ENCODE data around the gene DIO3. TPM values are rescaled to one million over a fixed set of nuclear protein-coding genes. Genes with fewer than 3 reads are reported as not detected.
"Not testable (repeated sequence)": the region's sequence is repeated elsewhere in the genome, so short reads cannot be mapped to it uniquely, and the experiment has no call there.

The DIO3 gene
- total RNA-seq, 5 donors from 2014 or later (not counting 1 experiment from before 2014, with no cell fraction given), result not detected

- Mint-ChIP-seq H3K36me3 (no peaks in the 10 kb centered on the region), H3K27ac (no peak overlapping the region), H3K27me3 (peaks cover 55 to 60% of the 10 kb centered on the region in 2 donors), H3K4me3 (no peak overlapping the region), H3K9me3 (no peaks in the 10 kb centered on the region), H3K4me1 (peaks cover 11 to 17% (median 15%) of the 10 kb centered on the region in 3 donors)
- Histone ChIP-seq H3K27me3 (replicated peaks in 1 of 2; ENCODE audit: control insufficient read depth in 2 of 2, extremely low read depth in 1 of 2, insufficient read depth in 2 of 2, low read length in 1 of 2) (peaks cover 19 to 55% of the 10 kb centered on the region in 2 experiments), H3K4me1 (ENCODE audit: control insufficient read depth in 1 of 2, extremely low read depth in 1 of 2, insufficient read depth in 2 of 2, low read length in 2 of 2) (no peaks in the 10 kb centered on the region), H3K27ac (ENCODE audit: low read length) (no peak overlapping the region), H3K4me3 (ENCODE audit: control insufficient read depth in 1 of 2, extremely low read depth in 1 of 2, low read length in 1 of 2) (no peak overlapping the region), H3K9me3 (no peaks in the 10 kb centered on the region), H3K36me3 (ENCODE audit: control insufficient read depth in 2 of 2, extremely low read depth in 1 of 2, insufficient read depth in 1 of 2, low read length in 1 of 2) (no peaks in the 10 kb centered on the region)
- no peak for DNase-seq
- WGBS (ENCODE audit: insufficient coverage), result 79% methylated on average over 4 of the region's 5 CpGs
- ChIA-PET POLR2A (no interaction called here), CTCF (no interaction called here)
- no peak for ATAC-seq (replicated peaks in 1 of 4)
These were observed 6.0 kb downstream of the DIO3 start for GRCh38 chr14:101567252-101567651.

- WGBS (ENCODE audit: insufficient coverage), result no CpG with 5 or more reads among the region's 5 CpGs
- ATAC-seq (replicated peaks in 1 of 4), result no peak
These were observed 9.7 kb downstream of the DIO3 start for GRCh38 chr14:101571004-101571403.

DNA sequence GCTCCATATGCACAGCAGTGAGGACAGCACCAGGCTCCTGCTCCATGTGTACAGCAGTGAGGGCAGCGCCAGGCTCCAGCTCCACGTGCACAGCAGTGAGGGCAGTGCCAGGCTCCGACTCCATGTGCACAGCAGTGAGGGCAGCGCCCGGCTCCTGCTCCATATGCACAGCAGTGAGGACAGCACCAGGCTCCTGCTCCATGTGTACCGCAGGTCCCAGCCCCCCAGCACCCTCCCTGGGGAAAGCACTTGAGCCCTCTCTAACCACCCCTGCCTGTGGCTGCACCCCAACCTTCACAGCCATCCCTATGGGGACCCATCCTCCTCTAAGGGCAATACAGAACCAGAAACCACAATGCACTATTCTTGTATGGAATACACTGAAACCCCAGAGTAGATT lies 11.2 kb downstream of the DIO3 start:
- CTCF ChIA-PET; H3K4me1 Mint-ChIP-seq; H3K36me3 ChIP-seq (ENCODE audit: control insufficient read depth in 2 of 2, extremely low read depth in 1 of 2, insufficient read depth in 1 of 2, low read length in 1 of 2); H3K4me3 Mint-ChIP-seq; H3K27ac Mint-ChIP-seq; H3K4me3 ChIP-seq (ENCODE audit: control insufficient read depth in 1 of 2, extremely low read depth in 1 of 2, low read length in 1 of 2); POLR2A ChIA-PET; H3K4me1 ChIP-seq (ENCODE audit: control insufficient read depth in 1 of 2, extremely low read depth in 1 of 2, insufficient read depth in 2 of 2, low read length in 2 of 2); H3K27ac ChIP-seq (ENCODE audit: low read length); H3K9me3 Mint-ChIP-seq; ATAC-seq (replicated peaks in 1 of 4); DNase-seq; H3K36me3 Mint-ChIP-seq; H3K9me3 ChIP-seq: not testable (repeated sequence)
- 58% methylated on average over 2 of the region's 6 CpGs for WGBS (ENCODE audit: insufficient coverage)
- peaks cover 0 to 15% of the 10 kb centered on the region in 2 experiments for H3K27me3 ChIP-seq (replicated peaks in 1 of 2; ENCODE audit: control insufficient read depth in 2 of 2, extremely low read depth in 1 of 2, insufficient read depth in 2 of 2, low read length in 1 of 2)
- peaks cover 9 to 28% of the 10 kb centered on the region in 2 donors for H3K27me3 Mint-ChIP-seq

More at GRCh38 chr14:101571004-101571403, 9.7 kb downstream of the DIO3 start:
- CTCF ChIA-PET, result no interaction called here
- no peaks in the 10 kb centered on the region for H3K9me3 Mint-ChIP-seq
- Histone ChIP-seq H3K4me1 (ENCODE audit: control insufficient read depth in 1 of 2, extremely low read depth in 1 of 2, insufficient read depth in 2 of 2, low read length in 2 of 2) (no peaks in the 10 kb centered on the region), H3K9me3 (no peaks in the 10 kb centered on the region), H3K27me3 (replicated peaks in 1 of 2; ENCODE audit: control insufficient read depth in 2 of 2, extremely low read depth in 1 of 2, insufficient read depth in 2 of 2, low read length in 1 of 2) (peaks cover 9 to 25% of the 10 kb centered on the region in 2 experiments), H3K4me3 (ENCODE audit: control insufficient read depth in 1 of 2, extremely low read depth in 1 of 2, low read length in 1 of 2) (no peak overlapping the region), H3K27ac (ENCODE audit: low read length) (no peak overlapping the region), H3K36me3 (ENCODE audit: control insufficient read depth in 2 of 2, extremely low read depth in 1 of 2, insufficient read depth in 1 of 2, low read length in 1 of 2) (no peaks in the 10 kb centered on the region)
- no peaks in the 10 kb centered on the region for H3K36me3 Mint-ChIP-seq
- H3K4me3 Mint-ChIP-seq, result no peak overlapping the region
- no peaks in the 10 kb centered on the region for H3K4me1 Mint-ChIP-seq
- H3K27me3 Mint-ChIP-seq, result peaks cover 22 to 42% of the 10 kb centered on the region in 2 donors
- POLR2A ChIA-PET, result interaction anchor here in 1 of 2 donors (0.6 kb wide), 1 partner anchor 1979 kb away, joined by 11 read pairs; no protein-coding TSS in a partner anchor
- no peak for DNase-seq
- no peak overlapping the region for H3K27ac Mint-ChIP-seq

- H3K27ac Mint-ChIP-seq, result no peak overlapping the region
- H3K36me3 ChIP-seq (ENCODE audit: control insufficient read depth in 2 of 2, extremely low read depth in 1 of 2, insufficient read depth in 1 of 2, low read length in 1 of 2), result no peaks in the 10 kb centered on the region
- no peak overlapping the region for H3K27ac ChIP-seq (ENCODE audit: low read length)
- no peak overlapping the region for H3K4me3 Mint-ChIP-seq
- DNase-seq (no peak), ATAC-seq (replicated peaks in 1 of 4) (no peak)
- POLR2A ChIA-PET, result no interaction called here
- H3K9me3 ChIP-seq, result no peaks in the 10 kb centered on the region
- H3K9me3 Mint-ChIP-seq, result no peaks in the 10 kb centered on the region
- peaks cover 3 to 21% of the 10 kb centered on the region in 2 donors for H3K27me3 Mint-ChIP-seq
- H3K36me3 Mint-ChIP-seq, result no peaks in the 10 kb centered on the region
- no peaks in the 10 kb centered on the region for H3K4me1 Mint-ChIP-seq
- no peaks in the 10 kb centered on the region for H3K4me1 ChIP-seq (ENCODE audit: control insufficient read depth in 1 of 2, extremely low read depth in 1 of 2, insufficient read depth in 2 of 2, low read length in 2 of 2)
- peaks cover 0 to 14% of the 10 kb centered on the region in 2 experiments for H3K27me3 ChIP-seq (replicated peaks in 1 of 2; ENCODE audit: control insufficient read depth in 2 of 2, extremely low read depth in 1 of 2, insufficient read depth in 2 of 2, low read length in 1 of 2)
- 84% methylated on average over 6 of the region's 8 CpGs for WGBS (ENCODE audit: insufficient coverage)
- CTCF ChIA-PET, result no interaction called here
- H3K4me3 ChIP-seq (ENCODE audit: control insufficient read depth in 1 of 2, extremely low read depth in 1 of 2, low read length in 1 of 2), result no peak overlapping the region
These were observed 12.0 kb downstream of the DIO3 start for GRCh38 chr14:101573289-101573688.

DNA sequence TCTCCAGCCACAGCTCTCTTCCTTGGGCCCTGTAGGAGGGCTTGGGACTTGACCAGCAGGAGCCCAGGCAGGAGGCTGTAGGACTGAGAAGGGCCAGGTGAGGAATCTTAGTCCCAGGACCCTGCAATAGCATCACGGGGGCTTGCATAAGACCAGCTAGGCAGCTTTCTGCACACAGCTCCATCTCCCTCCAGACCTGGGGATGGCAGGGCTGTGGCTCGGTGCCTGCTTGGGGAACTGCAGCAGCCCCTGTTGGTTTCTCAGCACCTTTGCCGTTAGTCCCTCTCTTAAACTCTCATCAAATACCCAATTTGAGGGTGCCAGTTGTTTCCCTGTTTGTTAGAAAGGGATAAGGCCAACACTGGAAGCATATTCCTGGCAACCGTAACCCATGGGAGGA lies 14.3 kb downstream of the DIO3 start:
- Histone ChIP-seq H3K9me3 (no peaks in the 10 kb centered on the region), H3K36me3 (ENCODE audit: control insufficient read depth in 2 of 2, extremely low read depth in 1 of 2, insufficient read depth in 1 of 2, low read length in 1 of 2) (no peaks in the 10 kb centered on the region), H3K4me3 (ENCODE audit: control insufficient read depth in 1 of 2, extremely low read depth in 1 of 2, low read length in 1 of 2) (no peak overlapping the region), H3K4me1 (ENCODE audit: control insufficient read depth in 1 of 2, extremely low read depth in 1 of 2, insufficient read depth in 2 of 2, low read length in 2 of 2) (no peaks in the 10 kb centered on the region), H3K27ac (ENCODE audit: low read length) (no peak overlapping the region), H3K27me3 (replicated peaks in 1 of 2; ENCODE audit: control insufficient read depth in 2 of 2, extremely low read depth in 1 of 2, insufficient read depth in 2 of 2, low read length in 1 of 2) (peaks cover 0 to 24% of the 10 kb centered on the region in 2 experiments)
- no peaks in the 10 kb centered on the region for H3K9me3 Mint-ChIP-seq
- WGBS (ENCODE audit: insufficient coverage), result 82% methylated on average over 2 of the region's 4 CpGs
- ATAC-seq (replicated peaks in 1 of 4), result no peak
- DNase-seq, result no peak
- POLR2A ChIA-PET, result no interaction called here
- no peak overlapping the region for H3K27ac Mint-ChIP-seq
- no peak overlapping the region for H3K4me3 Mint-ChIP-seq
- CTCF ChIA-PET, result no interaction called here
- H3K4me1 Mint-ChIP-seq, result no peaks in the 10 kb centered on the region
- no peaks in the 10 kb centered on the region for H3K36me3 Mint-ChIP-seq
- peaks cover 1 to 15% of the 10 kb centered on the region in 2 donors for H3K27me3 Mint-ChIP-seq

GRCh38 chr14:101577221-101577909 lies 16.1 kb downstream of the DIO3 start:
- POLR2A ChIA-PET, result no interaction called here

More at GRCh38 chr14:101577221-101577909, 16.1 kb downstream of the DIO3 start:
- DNase-seq, result no peak
- H3K4me3 Mint-ChIP-seq, result no peak overlapping the region
- H3K4me1 Mint-ChIP-seq, result no peaks in the 10 kb centered on the region
- H3K9me3 Mint-ChIP-seq, result no peaks in the 10 kb centered on the region
- H3K27me3 Mint-ChIP-seq, result peaks cover 1 to 8% of the 10 kb centered on the region in 2 donors
- no peaks in the 10 kb centered on the region for H3K9me3 ChIP-seq
- H3K4me3 ChIP-seq (ENCODE audit: control insufficient read depth in 1 of 2, extremely low read depth in 1 of 2, low read length in 1 of 2), result no peak overlapping the region
- no peaks in the 10 kb centered on the region for H3K36me3 ChIP-seq (ENCODE audit: control insufficient read depth in 2 of 2, extremely low read depth in 1 of 2, insufficient read depth in 1 of 2, low read length in 1 of 2)
- no peak overlapping the region for H3K27ac ChIP-seq (ENCODE audit: low read length)
- H3K27me3 ChIP-seq (replicated peaks in 1 of 2; ENCODE audit: control insufficient read depth in 2 of 2, extremely low read depth in 1 of 2, insufficient read depth in 2 of 2, low read length in 1 of 2), result peaks cover 0 to 30% of the 10 kb centered on the region in 2 experiments
- CTCF ChIA-PET, result no interaction called here
- H3K27ac Mint-ChIP-seq, result no peak overlapping the region
- H3K4me1 ChIP-seq (ENCODE audit: control insufficient read depth in 1 of 2, extremely low read depth in 1 of 2, insufficient read depth in 2 of 2, low read length in 2 of 2), result no peaks in the 10 kb centered on the region
- WGBS (ENCODE audit: insufficient coverage), result 90% methylated on average over 9 of the region's 10 CpGs
- no peak for ATAC-seq (replicated peaks in 1 of 4)
- H3K36me3 Mint-ChIP-seq, result no peaks in the 10 kb centered on the region
